Activated B cell treated with CpG ODN at 0.5 μM for 24 hours (primary cell): ENCODE results near the gene LNX2. TPM values are rescaled to one million over a fixed set of nuclear protein-coding genes. Genes with fewer than 3 reads are reported as not detected.

Source experiments
- ATAC-seq: fragments of 200-7000 bp; cut with Tn5 transposase; one replicate; pipeline ENCODE4 v1.10.0; 2021; ENCODE audit warnings: low read depth, mild to moderate bottlenecking, moderate library complexity
- CTCF ChIA-PET: fragments of 350-600 bp; sonication (Branson Sonifier 250); formaldehyde crosslinking; loops from one replicate; lab custom pipeline; 2021; ENCODE audit warnings: antibody characterized with exemption; lab: Charles Lee
- POLR2A ChIA-PET: fragments of 350-600 bp; sonication (Branson Sonifier 250); formaldehyde crosslinking; loops from one replicate; lab custom pipeline; 2021; ENCODE audit warnings: antibody characterized with exemption; lab: Charles Lee
- DNase-seq: peaks from one replicate; pipeline ENCODE4 v3.0.0; 2022
- H3K27ac Mint-ChIP-seq: one replicate; pipeline ENCODE4 v1.8.0; 2020; ENCODE audit warnings: mixed read lengths
- H3K27me3 Mint-ChIP-seq: one replicate; pipeline ENCODE4 v1.8.0; 2021; ENCODE audit warnings: mixed read lengths
- H3K36me3 Mint-ChIP-seq: one replicate; pipeline ENCODE4 v1.8.0; 2021; ENCODE audit warnings: low read depth, mixed read lengths
- H3K4me1 Mint-ChIP-seq: one replicate; pipeline ENCODE4 v1.8.0; 2021; ENCODE audit warnings: mixed read lengths
- H3K4me3 Mint-ChIP-seq: one replicate; pipeline ENCODE4 v1.8.0; 2020; ENCODE audit warnings: mild to moderate bottlenecking, mixed read lengths
- H3K9me3 Mint-ChIP-seq: one replicate; pipeline ENCODE4 v1.8.0; 2020; ENCODE audit warnings: mixed read lengths
- CTCF ChIP-seq: fragments of 200-600 bp; IDR thresholded peaks from one replicate; pipeline ENCODE4 v1.8.0; 2022; ENCODE audit warnings: antibody characterized with exemption, mild to moderate bottlenecking
- intact Hi-C: fragments of 100-400 bp; cut with micrococcal nuclease; formaldehyde crosslinking; loops from one replicate; pipeline ENCODE4 v1.15.1; 2024
- total RNA-seq: library from RNA; stranded (reverse); gene quantifications from 2 replicates; pipeline ENCODE4 v1.2.3, GENCODE V29; 2022

The LNX2 gene
- total RNA-seq = 6.1 and 7.1 TPM in 2 replicates

DNA sequence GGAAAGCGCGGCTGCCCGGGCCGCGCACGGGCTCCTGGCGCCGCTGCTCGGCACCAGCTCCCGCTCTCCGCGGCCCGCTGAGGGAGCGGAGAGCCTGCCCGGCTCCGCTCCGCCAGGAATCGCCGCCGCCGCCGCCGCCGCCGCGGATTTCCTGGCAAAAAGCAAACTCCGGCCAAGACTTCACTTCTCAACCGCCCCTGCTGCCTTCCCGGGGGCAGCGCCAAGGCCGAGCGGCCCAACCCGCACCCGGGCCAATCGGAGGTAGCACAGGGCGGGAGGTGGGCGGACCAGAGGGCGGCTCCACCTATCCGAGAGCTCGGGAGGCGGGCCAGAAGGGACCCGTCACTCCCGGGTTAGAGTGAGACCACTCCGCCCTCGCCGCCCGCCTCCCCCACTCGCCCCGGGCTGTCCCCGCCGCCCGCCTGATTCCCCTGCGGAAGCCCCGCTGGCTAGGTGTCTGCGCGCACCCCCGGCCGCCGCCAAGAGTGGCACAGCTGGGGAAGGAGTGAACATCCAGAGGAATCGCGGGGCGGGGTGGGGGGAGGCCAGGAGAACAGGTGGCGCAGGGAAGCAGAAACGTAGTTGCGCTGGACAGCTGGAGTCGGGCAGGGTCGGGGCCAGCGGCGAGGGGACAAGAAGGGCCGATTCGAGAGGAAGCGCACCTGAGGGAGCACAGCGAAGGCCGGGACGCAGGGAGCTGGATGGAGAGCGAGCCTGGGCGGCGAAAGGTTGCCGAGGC lies at the start of gene LNX2:
TSS of gene LNX2 (minus strand) at position 153 of the 739 bp plus-strand sequence. CDS start 38,826 bp downstream, outside the sequence.
- peak within 1 kb of the TSS; percentile 93 for H3K27ac Mint-ChIP-seq
- ATAC-seq = peak; percentile 87
- H3K4me3 Mint-ChIP-seq = peak within 1 kb of the TSS; percentile 93
- ChIA-PET CTCF (interaction anchor here (1.2 to 1.8 kb wide), 3 partner anchors 13 to 258 kb away, joined by 3 to 4 read pairs (median 3); no protein-coding TSS in a partner anchor), POLR2A (interaction anchor here (0.6 to 4.0 kb wide), 31 partner anchors 8 to 1496 kb away, joined by 3 to 84 read pairs (median 5); partner anchors contain the start of genes GTF3A, MTIF3 and SLC46A3)
- intact Hi-C loops = loop anchor here (1.0 to 5.0 kb wide), 10 partner anchors 58 to 1037 kb away; partner anchors contain the start of genes MTIF3, PAN3, POMP and RPL21
- peaks cover 32% of the 10 kb centered on the region for H3K36me3 Mint-ChIP-seq
- H3K27me3 Mint-ChIP-seq = no peaks in the 10 kb centered on the region
- no peak for TF ChIP-seq CTCF
- peak; percentile 97 for DNase-seq
- H3K9me3 Mint-ChIP-seq = no peaks in the 10 kb centered on the region
- peaks cover 54% of the 10 kb centered on the region for H3K4me1 Mint-ChIP-seq

GRCh38 chr13:27667946-27668345 lies 47.6 kb upstream of the LNX2 start:
- H3K9me3 Mint-ChIP-seq = no peaks in the 10 kb centered on the region
- DNase-seq (no peak), ATAC-seq (no peak)
- intact Hi-C loops = no loop called here
- ChIA-PET CTCF (no interaction called here), POLR2A (interaction anchor here (0.7 kb wide), 1 partner anchor 425 kb away, joined by 5 read pairs; no protein-coding TSS in a partner anchor)
- no peak for TF ChIP-seq CTCF
- no peaks in the 10 kb centered on the region for H3K4me1 Mint-ChIP-seq
- peaks cover 21% of the 10 kb centered on the region for H3K36me3 Mint-ChIP-seq
- no peak overlapping the region for H3K27ac Mint-ChIP-seq
- H3K27me3 Mint-ChIP-seq = no peaks in the 10 kb centered on the region
- H3K4me3 Mint-ChIP-seq = no peak overlapping the region

- Mint-ChIP-seq H3K9me3 (no peaks in the 10 kb centered on the region), H3K4me3 (no peak overlapping the region), H3K36me3 (peaks cover 21% of the 10 kb centered on the region), H3K4me1 (no peaks in the 10 kb centered on the region), H3K27ac (no peak overlapping the region), H3K27me3 (no peaks in the 10 kb centered on the region)
- DNase-seq = no peak
- ChIA-PET POLR2A (no interaction called here), CTCF (no interaction called here)
- intact Hi-C loops = no loop called here
- ATAC-seq = no peak
- no peak for TF ChIP-seq CTCF
Observed at GRCh38 chr13:27666951-27667350, 46.6 kb upstream of the LNX2 start.

DNA sequence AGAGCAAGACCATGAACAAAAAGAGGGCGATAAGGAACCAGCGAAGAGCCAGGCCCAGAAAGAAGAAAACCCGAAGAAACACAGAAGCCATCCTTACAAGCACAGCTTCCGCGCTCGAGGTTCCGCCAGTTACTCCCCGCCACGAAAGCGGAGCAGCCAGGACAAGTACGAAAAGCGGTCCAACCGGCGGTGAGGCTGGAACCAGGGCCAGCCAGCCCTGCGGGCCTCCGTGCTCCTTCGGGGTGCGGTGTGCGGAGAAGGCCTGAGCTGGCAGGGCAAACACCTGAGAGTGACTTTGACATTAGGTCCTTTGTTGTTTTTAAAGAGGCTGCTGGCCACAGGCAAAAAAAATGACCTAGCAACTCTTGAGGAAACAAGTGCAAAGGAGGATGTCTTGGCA lies 45.4 kb upstream of the LNX2 start:
- ChIA-PET CTCF (no interaction called here), POLR2A (no interaction called here)
- Mint-ChIP-seq H3K36me3 (peaks cover 21% of the 10 kb centered on the region), H3K27ac (no peak overlapping the region), H3K4me3 (no peak overlapping the region), H3K4me1 (peaks cover under 1% of the 10 kb centered on the region), H3K9me3 (no peaks in the 10 kb centered on the region), H3K27me3 (no peaks in the 10 kb centered on the region)
- intact Hi-C loops = no loop called here
- no peak for TF ChIP-seq CTCF
- no peak for DNase-seq
- ATAC-seq = no peak

- DNase-seq = no peak
Observed at GRCh38 chr13:27665333-27665732, 45.0 kb upstream of the LNX2 start.

More at GRCh38 chr13:27665333-27665732, 45.0 kb upstream of the LNX2 start:
- Mint-ChIP-seq H3K36me3 (peaks cover 26% of the 10 kb centered on the region), H3K27me3 (no peaks in the 10 kb centered on the region), H3K27ac (no peak overlapping the region), H3K4me1 (peaks cover 3% of the 10 kb centered on the region), H3K4me3 (no peak overlapping the region), H3K9me3 (no peaks in the 10 kb centered on the region)
- ChIA-PET CTCF (no interaction called here), POLR2A (no interaction called here)
- no peak for TF ChIP-seq CTCF
- no peak for ATAC-seq
- intact Hi-C loops = no loop called here
